NCI-H2107 (cell line): ENCODE measurements around the gene POSTN.

Experiments used
- DNase-seq: peaks from one replicate; lab custom pipeline; 2025; lab: John Stamatoyannopoulos, UW

The POSTN gene

GRCh38 chr13:37515226-37515625 lies 83.3 kb downstream of the POSTN start:
- DNase-seq: no peak
